ENCODE data around the gene IGFBPL1.
A peak's percentile ranks its signal among the peaks of the same experiment; 100 is the strongest.
"Not testable (repeated sequence)": the region's sequence is repeated elsewhere in the genome, so short reads cannot be mapped to it uniquely, and the experiment has no call there.

The IGFBPL1 gene

GRCh38 chr9:38395653-38396370 is 28.4 kb downstream of the IGFBPL1 start:
- no peak for DNase-seq

- DNase-seq, result no peak
These were observed 29.8 kb downstream of the IGFBPL1 start for GRCh38 chr9:38394416-38394815.

DNA sequence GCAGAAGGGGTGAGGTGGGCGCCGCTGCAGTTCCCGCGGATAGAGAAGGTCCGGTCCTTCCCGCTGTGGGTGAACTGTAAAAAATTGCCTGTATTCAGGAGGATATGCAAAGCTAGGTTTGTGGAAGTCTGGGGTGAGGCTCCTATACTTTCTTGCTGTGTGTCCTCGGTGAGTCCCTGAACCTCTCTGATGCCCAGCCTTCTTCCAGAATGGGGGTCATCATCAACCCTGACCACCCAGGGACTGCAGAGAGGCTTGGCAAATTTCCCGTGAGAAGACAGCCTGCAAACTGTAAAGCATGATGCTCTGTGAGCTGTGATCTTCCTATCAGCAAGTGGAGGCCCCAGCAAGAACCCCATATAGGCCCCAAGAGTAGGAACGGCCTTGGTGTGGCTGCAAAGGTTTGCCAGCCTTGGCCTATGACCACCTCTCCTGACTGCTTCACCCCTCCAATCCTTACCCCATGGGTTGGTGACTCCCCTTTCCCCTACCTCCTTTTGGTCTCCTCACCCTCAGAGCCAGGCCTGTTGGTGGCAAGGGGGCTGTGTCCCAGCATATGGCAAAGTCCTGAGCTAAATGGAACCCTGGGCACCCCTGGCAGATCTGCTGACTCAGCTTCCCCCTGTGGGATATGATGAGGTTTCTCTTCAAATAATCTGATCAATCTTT is 31.0 kb downstream of the IGFBPL1 start:
- peak; percentile 14 for DNase-seq

- DNase-seq, result peak; percentile 89
These were observed 31.8 kb downstream of the IGFBPL1 start, which contains the start of gene ALDH1B1 for GRCh38 chr9:38392235-38393127. Gene ALDH1B1, plus strand, starts transcription at chr9:38392702. Its CDS starts 3,047 bp downstream, at chr9:38395749.

- no peak for DNase-seq
These were observed 32.8 kb downstream of the IGFBPL1 start for GRCh38 chr9:38391278-38392118.

GRCh38 chr9:38390851-38391250 is 33.4 kb downstream of the IGFBPL1 start:
- DNase-seq, result no peak

DNA sequence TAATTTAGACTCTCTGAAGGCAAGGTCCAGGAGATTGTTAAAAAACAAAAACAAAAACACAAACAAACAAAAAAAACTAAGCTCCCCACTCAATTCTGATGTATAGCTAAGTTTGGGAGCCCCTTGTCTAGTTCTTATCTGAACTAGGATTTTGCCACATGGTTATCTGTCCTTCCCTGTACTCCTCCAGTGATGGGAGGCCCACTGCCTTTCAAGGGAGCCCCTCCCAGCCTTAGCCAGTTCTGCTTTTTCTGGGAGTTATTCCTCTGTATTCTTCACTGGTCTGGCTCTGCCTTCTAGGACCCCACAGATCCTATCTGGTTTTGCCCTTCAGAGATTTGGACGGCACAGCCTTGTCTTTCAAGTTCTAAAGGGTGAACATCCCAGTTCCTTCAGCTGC is 33.8 kb downstream of the IGFBPL1 start:
- DNase-seq, result no peak

- no peak for DNase-seq
These were observed 34.9 kb downstream of the IGFBPL1 start for GRCh38 chr9:38389313-38389712.

DNA sequence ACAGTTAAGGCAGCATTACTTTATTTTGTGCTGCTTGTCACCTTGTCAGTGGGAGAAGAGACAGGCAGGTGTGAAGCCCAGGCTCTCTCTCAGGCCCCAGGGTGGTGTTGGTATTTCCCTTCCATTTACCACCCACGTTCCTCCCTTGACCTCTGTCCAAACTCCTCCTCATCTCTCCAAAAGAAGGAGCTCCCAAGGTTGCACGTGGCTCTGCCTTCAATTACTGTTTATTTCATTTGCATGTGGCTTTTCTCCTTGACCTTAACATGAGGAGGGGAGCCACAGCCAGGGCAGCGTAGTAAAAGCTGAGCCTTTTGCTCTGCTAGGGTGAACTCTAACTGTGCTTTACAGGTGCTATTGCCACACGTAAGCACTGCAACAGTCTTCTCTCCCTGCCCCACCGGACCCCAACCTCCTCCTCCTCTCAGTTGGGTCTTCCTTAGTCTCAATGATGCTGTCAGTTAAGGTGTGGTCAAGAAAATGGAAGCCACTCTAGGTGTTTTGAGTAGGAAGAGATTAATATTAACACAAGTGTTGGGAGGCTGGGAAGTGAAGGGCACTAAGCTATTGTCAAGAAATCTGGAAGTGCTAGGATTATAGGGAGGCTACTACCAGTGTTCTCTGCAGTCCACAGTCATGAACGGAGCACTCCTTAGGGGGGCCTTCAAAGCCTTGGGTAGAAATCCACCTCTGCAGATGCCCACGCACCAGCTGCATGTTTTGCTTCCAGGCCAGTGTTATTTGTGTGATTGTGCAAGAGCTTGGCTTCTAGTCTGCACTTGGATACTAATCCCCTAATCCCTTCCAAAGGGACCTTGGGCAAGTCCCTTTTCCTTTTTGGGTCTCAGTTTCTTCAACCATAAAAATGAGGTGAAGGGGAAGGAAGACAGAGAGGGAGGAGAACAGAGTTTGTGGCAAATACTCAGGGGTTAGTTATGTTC is 35.7 kb downstream of the IGFBPL1 start:
- no peak for DNase-seq

DNA sequence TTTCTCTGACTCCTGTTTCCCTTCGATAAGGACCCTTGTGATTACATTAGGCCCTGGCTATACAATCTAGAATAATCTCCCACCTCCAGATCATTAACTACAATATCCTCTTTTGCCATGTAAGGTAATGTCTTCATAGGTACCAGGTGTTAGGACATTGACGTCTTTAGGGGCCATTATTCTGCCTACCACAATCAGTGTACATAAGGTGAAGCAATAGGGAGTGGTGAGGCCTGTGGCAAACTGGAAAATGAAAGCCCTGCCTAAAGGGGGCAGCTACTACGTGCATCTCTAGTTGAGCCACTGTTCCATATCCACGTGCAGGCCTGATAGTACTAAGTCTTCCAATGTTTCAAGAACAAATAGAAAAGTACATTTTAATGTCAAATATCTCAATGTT is 36.5 kb downstream of the IGFBPL1 start:
- no peak for DNase-seq

- no peak for DNase-seq
These were observed 37.2 kb downstream of the IGFBPL1 start for GRCh38 chr9:38387066-38387465.

DNA sequence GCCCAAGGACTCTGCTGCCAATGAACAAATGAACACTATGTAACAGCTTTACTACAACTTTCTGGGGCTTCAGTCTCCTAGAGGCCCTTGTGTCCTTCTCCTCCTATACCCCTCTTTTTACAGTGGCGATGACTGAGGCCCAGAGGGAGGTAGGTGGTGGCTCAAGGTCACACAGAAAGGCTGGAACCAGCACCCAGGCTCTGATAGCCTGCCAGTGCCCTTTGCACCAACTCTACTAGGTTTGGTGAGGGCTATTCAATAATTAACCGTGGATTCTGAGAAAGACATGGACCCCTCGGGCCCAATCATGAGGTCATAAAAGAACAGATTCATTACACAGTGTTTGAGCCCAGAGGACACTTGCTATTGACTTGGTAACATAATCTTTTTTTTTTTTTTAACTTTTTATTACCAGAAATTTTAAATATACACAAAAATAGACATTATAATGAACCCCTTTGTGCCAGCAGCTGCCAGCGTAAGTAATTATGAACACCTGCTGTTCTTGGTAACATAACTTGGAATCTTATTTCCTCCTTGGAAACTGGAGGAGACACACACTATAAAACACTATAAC is 37.8 kb downstream of the IGFBPL1 start:
- no peak for DNase-seq

DNA sequence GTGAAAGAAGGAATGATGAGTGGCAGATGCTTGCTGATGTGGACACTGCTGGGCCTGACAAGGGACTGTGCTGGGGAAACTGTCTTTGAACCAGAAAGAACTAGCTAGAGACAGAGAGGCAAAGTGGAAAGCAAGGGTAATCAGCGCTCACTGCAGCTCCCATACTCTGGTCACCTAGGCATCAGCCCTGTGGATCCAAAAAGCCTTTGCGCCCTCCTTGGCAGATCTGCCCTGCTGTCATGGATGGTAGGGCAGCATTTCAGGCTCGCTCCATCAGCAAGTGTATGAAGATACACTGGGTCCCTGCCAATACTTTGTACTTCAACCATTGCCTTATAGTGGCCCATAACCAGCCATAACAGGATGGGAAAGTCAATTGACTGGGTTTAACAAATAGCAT is 38.4 kb downstream of the IGFBPL1 start:
- no peak for DNase-seq

- DNase-seq, result no peak
These were observed 39.0 kb downstream of the IGFBPL1 start for GRCh38 chr9:38384990-38385848.

- no peak for DNase-seq
These were observed 42.1 kb downstream of the IGFBPL1 start for GRCh38 chr9:38382141-38382540.

DNA sequence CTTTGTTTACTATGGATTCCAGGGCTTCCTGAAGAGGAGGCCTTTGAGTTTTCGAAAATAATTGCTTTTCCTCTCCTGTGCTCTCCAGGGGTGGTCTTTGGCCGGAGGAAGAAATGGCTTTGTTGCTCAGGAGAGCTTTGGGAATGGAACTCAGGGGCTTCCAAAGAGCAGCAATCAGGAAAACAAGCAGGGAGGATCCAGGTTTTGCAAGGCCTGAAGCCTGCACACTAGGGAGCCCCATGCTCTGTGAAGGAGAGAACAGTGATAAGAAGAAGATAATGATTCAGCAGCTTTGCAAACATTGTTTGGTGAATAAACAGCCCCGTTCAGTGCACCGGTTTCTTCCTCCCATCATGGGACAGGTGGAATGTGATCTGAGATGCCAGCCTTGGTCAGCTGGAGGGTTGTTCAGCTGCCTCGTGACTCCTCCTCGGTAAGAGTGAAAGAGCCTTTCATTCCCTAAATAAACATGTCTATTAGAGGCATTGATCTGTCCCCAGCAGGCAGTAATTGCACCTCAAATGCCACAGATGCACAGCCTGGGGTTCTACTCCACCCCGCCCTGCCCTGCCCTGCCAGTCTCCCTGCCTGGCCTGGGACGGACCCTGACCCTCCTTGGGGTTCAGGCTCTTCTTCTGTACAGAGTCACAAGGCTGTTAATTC is 43.3 kb downstream of the IGFBPL1 start:
- no peak for DNase-seq

DNA sequence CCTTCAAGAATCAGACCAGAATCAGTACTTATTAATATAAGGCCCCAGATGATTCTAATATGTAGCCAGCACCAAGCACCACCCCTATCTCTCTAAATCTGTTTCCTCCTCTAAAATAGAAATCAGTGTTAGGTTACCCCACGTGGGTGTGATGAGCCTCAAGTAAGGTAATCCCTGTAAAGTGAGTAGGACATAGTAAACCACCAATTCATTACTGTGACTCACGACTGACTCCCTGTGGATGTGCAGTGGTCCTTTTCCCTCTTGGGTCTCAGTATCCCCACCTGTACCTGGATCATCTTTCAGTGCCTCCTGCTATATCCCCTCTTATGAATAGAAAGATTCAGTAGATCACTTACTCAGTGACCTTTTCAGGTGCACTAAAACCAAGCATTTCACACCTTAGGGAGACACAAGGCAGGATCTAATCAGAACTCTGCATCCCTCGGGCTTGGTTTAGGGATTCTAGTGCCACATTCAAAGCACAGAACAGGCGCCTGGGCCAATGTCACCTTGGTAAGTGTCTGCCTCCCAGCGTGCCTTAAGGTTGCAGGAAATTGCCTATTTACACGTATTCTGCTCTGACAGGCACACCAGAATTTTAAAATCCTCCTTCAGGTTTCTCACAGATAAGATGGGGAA is 43.9 kb downstream of the IGFBPL1 start:
- DNase-seq, result no peak

DNA sequence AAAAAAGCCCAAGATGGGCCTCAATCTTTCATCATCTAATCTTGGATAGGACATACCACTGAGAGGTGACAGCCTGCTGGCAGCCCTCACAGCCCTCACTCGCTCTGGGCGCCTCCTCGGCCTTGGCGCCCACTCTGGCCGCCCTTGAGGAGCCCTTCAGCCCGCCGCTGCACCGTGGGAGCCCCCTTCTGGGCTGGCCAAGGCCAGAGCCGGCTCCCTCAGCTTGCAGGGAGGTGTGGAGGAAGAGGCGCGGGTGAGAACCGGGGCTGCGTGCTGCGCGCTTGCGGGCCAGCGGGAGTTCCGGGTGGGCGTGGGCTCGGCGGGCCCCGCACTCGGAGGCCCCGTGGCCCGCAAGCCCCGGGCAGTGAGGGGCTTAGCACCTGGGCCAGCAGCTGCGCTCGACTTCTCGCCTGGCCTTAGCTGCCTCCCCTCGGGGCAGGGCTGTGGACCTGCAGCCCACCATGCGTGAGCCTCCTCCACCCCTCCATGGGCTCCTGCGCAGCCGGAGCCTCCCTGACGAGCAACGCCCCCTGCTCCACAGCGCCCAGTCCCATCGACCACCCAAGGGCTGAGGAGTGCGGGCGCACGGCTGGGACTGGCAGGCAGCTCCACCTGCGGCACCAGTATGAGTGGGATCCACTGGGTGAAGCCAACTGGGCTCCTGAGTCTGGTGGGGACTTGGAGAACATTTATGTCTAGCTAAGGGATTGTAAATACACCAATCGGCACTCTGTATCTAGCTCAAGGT is 46.7 kb downstream of the IGFBPL1 start:
- not testable (repeated sequence) for DNase-seq

Measured in EL (cell line).